ENCODE measurements around the gene TBP.
"Not testable (repeated sequence)": the region's sequence is repeated elsewhere in the genome, so short reads cannot be mapped to it uniquely, and the experiment has no call there.

TBP gene

GRCh38 chr6:170554013-170554795 lies at the start of gene TBP:
Gene TBP, plus strand, starts transcription at chr6:170554369. Its CDS starts 2,661 bp downstream, at chr6:170557030.
- FAIRE-seq, result peak; percentile 99

- no peak for FAIRE-seq
Observed at GRCh38 chr6:170504479-170504878, 49.7 kb upstream of the TBP start.

- no peak for FAIRE-seq
Observed at GRCh38 chr6:170505306-170505705, 48.9 kb upstream of the TBP start.

GRCh38 chr6:170506446-170506845 lies 47.7 kb upstream of the TBP start:
- FAIRE-seq, result no peak

GRCh38 chr6:170507728-170508127 lies 46.4 kb upstream of the TBP start:
- not testable (repeated sequence) for FAIRE-seq

GRCh38 chr6:170508275-170508674 lies 45.9 kb upstream of the TBP start:
- not testable (repeated sequence) for FAIRE-seq

- not testable (repeated sequence) for FAIRE-seq
Observed at GRCh38 chr6:170508892-170509722, 45.1 kb upstream of the TBP start.

GRCh38 chr6:170509723-170510018 lies 44.5 kb upstream of the TBP start:
- no peak for FAIRE-seq

- no peak for FAIRE-seq
Observed at GRCh38 chr6:170510631-170511030, 43.5 kb upstream of the TBP start.

GRCh38 chr6:170512249-170512648 lies 41.9 kb upstream of the TBP start:
- no peak for FAIRE-seq

GRCh38 chr6:170514908-170515307 lies 39.3 kb upstream of the TBP start:
- no peak for FAIRE-seq

GRCh38 chr6:170516783-170517616 lies 37.2 kb upstream of the TBP start:
- FAIRE-seq, result no peak

- no peak for FAIRE-seq
Observed at GRCh38 chr6:170522565-170523183, 31.5 kb upstream of the TBP start.

- no peak for FAIRE-seq
Observed at GRCh38 chr6:170523256-170524171, 30.7 kb upstream of the TBP start.

GRCh38 chr6:170524172-170524502 lies 30.0 kb upstream of the TBP start:
- FAIRE-seq, result no peak

- FAIRE-seq, result no peak
Observed at GRCh38 chr6:170525795-170526194, 28.4 kb upstream of the TBP start.

GRCh38 chr6:170527995-170528394 lies 26.2 kb upstream of the TBP start:
- not testable (repeated sequence) for FAIRE-seq

- peak; percentile 89 for FAIRE-seq
Observed at GRCh38 chr6:170529839-170530469, 24.2 kb upstream of the TBP start.

- FAIRE-seq, result no peak
Observed at GRCh38 chr6:170532867-170533488, 21.2 kb upstream of the TBP start.

GRCh38 chr6:170533792-170534191 lies 20.4 kb upstream of the TBP start:
- no peak for FAIRE-seq

GRCh38 chr6:170535004-170535403 lies 19.2 kb upstream of the TBP start:
- FAIRE-seq, result no peak
